ENCODE results near the gene CNTROB.

The CNTROB gene

GRCh38 chr17:7956228-7956965 lies 24.4 kb downstream of the CNTROB start:
- Histone ChIP-seq H3K4me1 (ENCODE audit: control insufficient read depth in 5 of 5, insufficient read depth in 5 of 5, low read length in 5 of 5) (no peaks in the 10 kb centered on the region), H3K9me3 (ENCODE audit: control insufficient read depth in 5 of 5, low read length in 5 of 5) (no peaks in the 10 kb centered on the region), H3K4me3 (ENCODE audit: low read depth in 1 of 5, low read length in 5 of 5) (no peak overlapping the region), H3K27ac (ENCODE audit: low read depth, low read length) (no peak overlapping the region), H3K27me3 (ENCODE audit: control insufficient read depth in 5 of 5, insufficient read depth in 4 of 5, low read length in 5 of 5) (peaks cover 0 to 5% (median 3%) of the 10 kb centered on the region in 5 donors), H3K36me3 (ENCODE audit: control insufficient read depth in 5 of 5, insufficient read depth in 5 of 5, low read length in 5 of 5) (no peaks in the 10 kb centered on the region), H3K9ac (ENCODE audit: low read length in 5 of 5) (no peak overlapping the region)

- Histone ChIP-seq H3K36me3 (ENCODE audit: control insufficient read depth in 5 of 5, insufficient read depth in 5 of 5, low read length in 5 of 5) (no peaks in the 10 kb centered on the region), H3K27me3 (ENCODE audit: control insufficient read depth in 5 of 5, insufficient read depth in 4 of 5, low read length in 5 of 5) (peaks cover 0 to 5% (median 3%) of the 10 kb centered on the region in 5 donors), H3K9me3 (ENCODE audit: control insufficient read depth in 5 of 5, low read length in 5 of 5) (no peaks in the 10 kb centered on the region), H3K9ac (ENCODE audit: low read length in 5 of 5) (no peak overlapping the region), H3K4me3 (ENCODE audit: low read depth in 1 of 5, low read length in 5 of 5) (no peak overlapping the region), H3K27ac (ENCODE audit: low read depth, low read length) (no peak overlapping the region), H3K4me1 (ENCODE audit: control insufficient read depth in 5 of 5, insufficient read depth in 5 of 5, low read length in 5 of 5) (no peaks in the 10 kb centered on the region)
Measured at GRCh38 chr17:7959503-7960253, 27.7 kb downstream of the CNTROB start.

GRCh38 chr17:7961421-7961820 lies 29.4 kb downstream of the CNTROB start:
- no peak overlapping the region for H3K9ac ChIP-seq (ENCODE audit: low read length in 5 of 5)
- no peaks in the 10 kb centered on the region for H3K36me3 ChIP-seq (ENCODE audit: control insufficient read depth in 5 of 5, insufficient read depth in 5 of 5, low read length in 5 of 5)
- H3K27me3 ChIP-seq (ENCODE audit: control insufficient read depth in 5 of 5, insufficient read depth in 4 of 5, low read length in 5 of 5): peaks cover 0 to 5% (median 3%) of the 10 kb centered on the region in 5 donors
- no peak overlapping the region for H3K4me3 ChIP-seq (ENCODE audit: low read depth in 1 of 5, low read length in 5 of 5)
- no peaks in the 10 kb centered on the region for H3K9me3 ChIP-seq (ENCODE audit: control insufficient read depth in 5 of 5, low read length in 5 of 5)
- no peaks in the 10 kb centered on the region for H3K4me1 ChIP-seq (ENCODE audit: control insufficient read depth in 5 of 5, insufficient read depth in 5 of 5, low read length in 5 of 5)
- no peak overlapping the region for H3K27ac ChIP-seq (ENCODE audit: low read depth, low read length)

- Histone ChIP-seq H3K9ac (ENCODE audit: low read length in 5 of 5) (no peak overlapping the region), H3K36me3 (ENCODE audit: control insufficient read depth in 5 of 5, insufficient read depth in 5 of 5, low read length in 5 of 5) (no peaks in the 10 kb centered on the region)
Measured at GRCh38 chr17:7967751-7968150, 35.7 kb downstream of the CNTROB start.

GRCh38 chr17:7969433-7969832 lies 37.4 kb downstream of the CNTROB start:
- Histone ChIP-seq H3K4me1 (ENCODE audit: control insufficient read depth in 5 of 5, insufficient read depth in 5 of 5, low read length in 5 of 5) (peaks cover 0 to 15% (median 7%) of the 10 kb centered on the region in 5 donors), H3K9me3 (ENCODE audit: control insufficient read depth in 5 of 5, low read length in 5 of 5) (peaks cover 0 to 7% (median 0%) of the 10 kb centered on the region in 5 donors), H3K9ac (ENCODE audit: low read length in 5 of 5) (no peak overlapping the region), H3K27me3 (ENCODE audit: control insufficient read depth in 5 of 5, insufficient read depth in 4 of 5, low read length in 5 of 5) (no peaks in the 10 kb centered on the region), H3K36me3 (ENCODE audit: control insufficient read depth in 5 of 5, insufficient read depth in 5 of 5, low read length in 5 of 5) (no peaks in the 10 kb centered on the region), H3K27ac (ENCODE audit: low read depth, low read length) (no peak overlapping the region), H3K4me3 (ENCODE audit: low read depth in 1 of 5, low read length in 5 of 5) (no peak overlapping the region)

More at GRCh38 chr17:7967751-7968150, 35.7 kb downstream of the CNTROB start:
- Histone ChIP-seq H3K27me3 (ENCODE audit: control insufficient read depth in 5 of 5, insufficient read depth in 4 of 5, low read length in 5 of 5) (no peaks in the 10 kb centered on the region), H3K9me3 (ENCODE audit: control insufficient read depth in 5 of 5, low read length in 5 of 5) (no peaks in the 10 kb centered on the region), H3K27ac (ENCODE audit: low read depth, low read length) (no peak overlapping the region), H3K4me3 (ENCODE audit: low read depth in 1 of 5, low read length in 5 of 5) (no peak overlapping the region), H3K4me1 (ENCODE audit: control insufficient read depth in 5 of 5, insufficient read depth in 5 of 5, low read length in 5 of 5) (peaks cover 0 to 12% (median 7%) of the 10 kb centered on the region in 5 donors)

GRCh38 chr17:7971651-7972050 lies 39.6 kb downstream of the CNTROB start:
- H3K36me3 ChIP-seq (ENCODE audit: control insufficient read depth in 5 of 5, insufficient read depth in 5 of 5, low read length in 5 of 5): no peaks in the 10 kb centered on the region
- H3K9me3 ChIP-seq (ENCODE audit: control insufficient read depth in 5 of 5, low read length in 5 of 5): peaks cover 3 to 17% (median 6%) of the 10 kb centered on the region in 5 donors
- H3K27ac ChIP-seq (ENCODE audit: low read depth, low read length): no peak overlapping the region
- H3K4me1 ChIP-seq (ENCODE audit: control insufficient read depth in 5 of 5, insufficient read depth in 5 of 5, low read length in 5 of 5): peaks cover 0 to 15% (median 7%) of the 10 kb centered on the region in 5 donors
- no peaks in the 10 kb centered on the region for H3K27me3 ChIP-seq (ENCODE audit: control insufficient read depth in 5 of 5, insufficient read depth in 4 of 5, low read length in 5 of 5)
- no peak overlapping the region for H3K4me3 ChIP-seq (ENCODE audit: low read depth in 1 of 5, low read length in 5 of 5)
- no peak overlapping the region for H3K9ac ChIP-seq (ENCODE audit: low read length in 5 of 5)

GRCh38 chr17:7972131-7972785 lies 40.3 kb downstream of the CNTROB start:
- no peak overlapping the region for H3K9ac ChIP-seq (ENCODE audit: low read length in 5 of 5)
- H3K27ac ChIP-seq (ENCODE audit: low read depth, low read length): no peak overlapping the region
- H3K9me3 ChIP-seq (ENCODE audit: control insufficient read depth in 5 of 5, low read length in 5 of 5): peaks cover 3 to 17% (median 6%) of the 10 kb centered on the region in 5 donors
- H3K4me1 ChIP-seq (ENCODE audit: control insufficient read depth in 5 of 5, insufficient read depth in 5 of 5, low read length in 5 of 5): peaks cover 0 to 15% (median 7%) of the 10 kb centered on the region in 5 donors
- no peaks in the 10 kb centered on the region for H3K36me3 ChIP-seq (ENCODE audit: control insufficient read depth in 5 of 5, insufficient read depth in 5 of 5, low read length in 5 of 5)
- H3K4me3 ChIP-seq (ENCODE audit: low read depth in 1 of 5, low read length in 5 of 5): no peak overlapping the region
- H3K27me3 ChIP-seq (ENCODE audit: control insufficient read depth in 5 of 5, insufficient read depth in 4 of 5, low read length in 5 of 5): no peaks in the 10 kb centered on the region

GRCh38 chr17:7974638-7975131 lies 42.7 kb downstream of the CNTROB start:
- Histone ChIP-seq H3K27me3 (ENCODE audit: control insufficient read depth in 5 of 5, insufficient read depth in 4 of 5, low read length in 5 of 5) (no peaks in the 10 kb centered on the region), H3K9ac (ENCODE audit: low read length in 5 of 5) (no peak overlapping the region), H3K27ac (ENCODE audit: low read depth, low read length) (no peak overlapping the region), H3K4me1 (ENCODE audit: control insufficient read depth in 5 of 5, insufficient read depth in 5 of 5, low read length in 5 of 5) (peaks cover 0 to 15% (median 7%) of the 10 kb centered on the region in 5 donors), H3K9me3 (ENCODE audit: control insufficient read depth in 5 of 5, low read length in 5 of 5) (peaks cover 3 to 17% (median 6%) of the 10 kb centered on the region in 5 donors), H3K36me3 (ENCODE audit: control insufficient read depth in 5 of 5, insufficient read depth in 5 of 5, low read length in 5 of 5) (no peaks in the 10 kb centered on the region), H3K4me3 (ENCODE audit: low read depth in 1 of 5, low read length in 5 of 5) (no peak overlapping the region)

GRCh38 chr17:7977039-7977438 lies 45.0 kb downstream of the CNTROB start:
- peaks cover 0 to 7% (median 0%) of the 10 kb centered on the region in 5 donors for H3K27me3 ChIP-seq (ENCODE audit: control insufficient read depth in 5 of 5, insufficient read depth in 4 of 5, low read length in 5 of 5)
- peaks cover 0 to 11% (median 4%) of the 10 kb centered on the region in 5 donors for H3K4me1 ChIP-seq (ENCODE audit: control insufficient read depth in 5 of 5, insufficient read depth in 5 of 5, low read length in 5 of 5)
- H3K27ac ChIP-seq (ENCODE audit: low read depth, low read length): no peak overlapping the region
- no peaks in the 10 kb centered on the region for H3K36me3 ChIP-seq (ENCODE audit: control insufficient read depth in 5 of 5, insufficient read depth in 5 of 5, low read length in 5 of 5)
- peaks cover 3 to 17% (median 6%) of the 10 kb centered on the region in 5 donors for H3K9me3 ChIP-seq (ENCODE audit: control insufficient read depth in 5 of 5, low read length in 5 of 5)
- no peak overlapping the region for H3K4me3 ChIP-seq (ENCODE audit: low read depth in 1 of 5, low read length in 5 of 5)
- no peak overlapping the region for H3K9ac ChIP-seq (ENCODE audit: low read length in 5 of 5)
